Spleen (tissue), 11 donors: ENCODE results near the gene TIMM10. TPM values are rescaled to one million over a fixed set of nuclear protein-coding genes. Genes with fewer than 3 reads are reported as not detected.
A peak's percentile ranks its signal among the peaks of the same experiment; 100 is the strongest.

ENCODE experiments used
- DNase-seq: peaks from one replicate; pipeline ENCODE4 v3.0.0-alpha.2; 2020
- H3K27ac ChIP-seq, 8 donors: fragments of 200-600 bp; sonication (generic) in 7 of 8; 1 replicate in 4 of 8; 2 replicates in 4 of 8; pipeline versions ENCODE4 v1.5.0 to v1.8.0; 2016 to 2021; ENCODE audit warnings: inconsistent platforms in 4 of 8, mild to moderate bottlenecking in 4 of 8, moderate library complexity in 1 of 8
- H3K27me3 ChIP-seq, 7 donors: fragments of 200-600 bp; sonication (generic) in 6 of 7; replicated peaks in 1 of 7; 1 replicate in 4 of 7; 2 replicates in 3 of 7; pipeline versions ENCODE4 v1.5.0 to v1.8.0; 2016 to 2021; ENCODE audit warnings: inconsistent platforms in 3 of 7, mild to moderate bottlenecking in 1 of 7
- H3K36me3 ChIP-seq, 6 donors: fragments of 200-600 bp; sonication (generic) in 5 of 6; 1 replicate in 4 of 6; 2 replicates in 2 of 6; pipeline versions ENCODE4 v1.5.0 to v1.8.0; 2016 to 2021; ENCODE audit warnings: inconsistent platforms in 2 of 6
- H3K4me1 ChIP-seq, 6 donors: fragments of 200-600 bp; sonication (generic) in 5 of 6; 1 replicate in 3 of 6; 2 replicates in 3 of 6; pipeline versions ENCODE4 v1.5.0 to v1.8.0; 2016 to 2021; ENCODE audit warnings: inconsistent platforms in 3 of 6
- H3K4me3 ChIP-seq, 8 donors: fragments of 200-600 bp; sonication (generic) in 7 of 8; 1 replicate in 4 of 8; 2 replicates in 4 of 8; pipeline versions ENCODE4 v1.5.0 to v1.8.0; 2016 to 2021; ENCODE audit warnings: inconsistent platforms in 4 of 8, mild to moderate bottlenecking in 4 of 8, moderate library complexity in 2 of 8
- H3K9me3 ChIP-seq, 8 donors: fragments of 200-600 bp; sonication (generic) in 7 of 8; 1 replicate in 4 of 8; 2 replicates in 4 of 8; pipeline versions ENCODE4 v1.5.0 to v1.8.0; 2016 to 2021; ENCODE audit warnings: inconsistent platforms in 4 of 8
- POLR2A ChIP-seq, 3 donors: fragments of 450-650 bp; IDR thresholded peaks; one replicate each; pipeline ENCODE4 v1.5.1; 2017; ENCODE audit warnings: antibody characterized with exemption in 3 of 3, mild to moderate bottlenecking in 1 of 3
- POLR2AphosphoS5 ChIP-seq, 3 donors: sonication (generic); formaldehyde crosslinking; IDR thresholded peaks; one replicate each; pipeline ENCODE4 v1.5.1; 2017; ENCODE audit warnings: antibody characterized with exemption in 3 of 3
- WGBS, 5 donors: extraction: QIAGEN DNeasy Blood & Tissue Kit in 3 of 5; methylation state at CpG; one replicate each; pipeline versions ENCODE4 v1.1.5 to v1.1.7; 2013 to 2018; 5-methylcytosine and 5-hydroxymethylcytosine counted together
- intact Hi-C: fragments of 100-400 bp; cut with DNase I; formaldehyde crosslinking; loops from one replicate; pipeline ENCODE4 v1.15.0; 2023; ENCODE audit warnings: low total_unique reads
- polyA plus RNA-seq, 3 donors: library from polyadenylated mRNA; stranded (reverse); fragments of 200-250 nt; gene quantifications; one replicate each; pipeline ENCODE4 v1.2.1, GENCODE V29; 2013
- total RNA-seq, 7 donors: library from RNA; depleted of rRNA in 3 of 7; stranded (reverse); fragments of >200 nt in 3 of 7; fragmentation: NEBNext Ultra II Directional in 4 of 7; extraction: Animal tissue kit (Norgen Biotek cat#: 25700) in 4 of 7; gene quantifications; one replicate each; pipeline versions ENCODE4 v1.1.0 to v1.2.1, GENCODE V29; 2016 to 2021
- TF ChIP-seq, protein P1 (sequence below), 11 experiments: fragments of 200-600 bp in 7 of 11; fragments of 450-650 bp in 4 of 11; sonication (generic) in 4 of 11; IDR thresholded peaks in 8 of 11; conservative IDR thresholded peaks in 3 of 11; 1 replicate in 7 of 11; 2 replicates in 4 of 11; pipeline versions ENCODE4 v1.4.0 to v1.8.0; 2016 to 2021; ENCODE audit warnings: antibody characterized with exemption in 11 of 11, inconsistent platforms in 4 of 11, mild to moderate bottlenecking in 1 of 11
- donor health status: healthy with polysubstance abuse.
- donor health status: DM: no; HTN: no; CAD: no; lungs with moderate emphysema.
- donor health status: DM: no; HTN: no; CAD: no.
- donor health status: Bipolar disorder and iron deficiency.
- donor health status: healthy.
- donor health status: DM: no; HTN: no; CAD: no.
- donor health status: DM: yes; HTN: yes; CAD: no.

The TIMM10 gene
- total and polyA plus RNA-seq, 10 donors, result 28.1 to 58.7 (median 39.8) TPM

- H3K4me1 ChIP-seq, result peaks cover 0 to 24% (median 18%) of the 10 kb centered on the region in 6 donors
- intact Hi-C loops, result no loop called here
- WGBS, 5 donors, result 84 to 94% (median 89%) methylated on average over 6 of the region's 6 CpGs
- no peak overlapping the region for H3K4me3 ChIP-seq
- no peak overlapping the region for H3K27ac ChIP-seq
- no peaks in the 10 kb centered on the region for H3K27me3 ChIP-seq
- DNase-seq, result no peak
- TF ChIP-seq, protein P1, sequence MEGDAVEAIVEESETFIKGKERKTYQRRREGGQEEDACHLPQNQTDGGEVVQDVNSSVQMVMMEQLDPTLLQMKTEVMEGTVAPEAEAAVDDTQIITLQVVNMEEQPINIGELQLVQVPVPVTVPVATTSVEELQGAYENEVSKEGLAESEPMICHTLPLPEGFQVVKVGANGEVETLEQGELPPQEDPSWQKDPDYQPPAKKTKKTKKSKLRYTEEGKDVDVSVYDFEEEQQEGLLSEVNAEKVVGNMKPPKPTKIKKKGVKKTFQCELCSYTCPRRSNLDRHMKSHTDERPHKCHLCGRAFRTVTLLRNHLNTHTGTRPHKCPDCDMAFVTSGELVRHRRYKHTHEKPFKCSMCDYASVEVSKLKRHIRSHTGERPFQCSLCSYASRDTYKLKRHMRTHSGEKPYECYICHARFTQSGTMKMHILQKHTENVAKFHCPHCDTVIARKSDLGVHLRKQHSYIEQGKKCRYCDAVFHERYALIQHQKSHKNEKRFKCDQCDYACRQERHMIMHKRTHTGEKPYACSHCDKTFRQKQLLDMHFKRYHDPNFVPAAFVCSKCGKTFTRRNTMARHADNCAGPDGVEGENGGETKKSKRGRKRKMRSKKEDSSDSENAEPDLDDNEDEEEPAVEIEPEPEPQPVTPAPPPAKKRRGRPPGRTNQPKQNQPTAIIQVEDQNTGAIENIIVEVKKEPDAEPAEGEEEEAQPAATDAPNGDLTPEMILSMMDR (IDR thresholded peaks at IDR 0.05 in 8 of 11, conservative IDR thresholded peaks at IDR 0.05 in 3 of 11), result no peak
- TF ChIP-seq POLR2A (IDR thresholded peaks at IDR 0.05) (no peak), POLR2AphosphoS5 (IDR thresholded peaks at IDR 0.05) (no peak)
- no peaks in the 10 kb centered on the region for H3K9me3 ChIP-seq
- peaks cover 0 to 47% (median 9%) of the 10 kb centered on the region in 6 donors for H3K36me3 ChIP-seq
These were observed 14.0 kb upstream of the TIMM10 start for GRCh38 chr11:57544566-57544965.

- H3K9me3 ChIP-seq, result no peaks in the 10 kb centered on the region
- intact Hi-C loops, result no loop called here
- DNase-seq, result no peak
- no peaks in the 10 kb centered on the region for H3K27me3 ChIP-seq
- H3K4me3 ChIP-seq, result no peak overlapping the region
- H3K36me3 ChIP-seq, result peaks cover 0 to 40% (median under 1%) of the 10 kb centered on the region in 6 donors
- no peak overlapping the region for H3K27ac ChIP-seq
- WGBS, 5 donors, result 76 to 91% (median 81%) methylated on average over 6 of the region's 6 CpGs
- TF ChIP-seq POLR2AphosphoS5 (IDR thresholded peaks at IDR 0.05) (peak in 1 of 3 donors; percentile 57), POLR2A (IDR thresholded peaks at IDR 0.05) (no peak)
- peaks cover 0 to 22% (median 18%) of the 10 kb centered on the region in 6 donors for H3K4me1 ChIP-seq
These were observed 13.0 kb upstream of the TIMM10 start for GRCh38 chr11:57543593-57543992.

- intact Hi-C loops, result no loop called here
- H3K4me1 ChIP-seq, result peaks cover 0 to 12% (median 8%) of the 10 kb centered on the region in 6 donors
- WGBS, 5 donors, result 72 to 91% (median 77%) methylated on average over 4 of the region's 4 CpGs
These were observed 12.0 kb upstream of the TIMM10 start for GRCh38 chr11:57542582-57542981.

GRCh38 chr11:57541169-57541568, 10.6 kb upstream of the TIMM10 start:
- WGBS, 5 donors, result 78 to 91% (median 82%) methylated on average over 5 of the region's 5 CpGs
- intact Hi-C loops, result no loop called here
- H3K4me3 ChIP-seq, result no peak overlapping the region

More at GRCh38 chr11:57542582-57542981, 12.0 kb upstream of the TIMM10 start:
- no peak overlapping the region for H3K4me3 ChIP-seq
- DNase-seq, result no peak
- H3K36me3 ChIP-seq, result peaks cover 0 to 37% (median 0%) of the 10 kb centered on the region in 6 donors
- H3K27me3 ChIP-seq, result no peaks in the 10 kb centered on the region
- H3K27ac ChIP-seq, result no peak overlapping the region
- no peaks in the 10 kb centered on the region for H3K9me3 ChIP-seq
- TF ChIP-seq POLR2A (IDR thresholded peaks at IDR 0.05) (no peak), POLR2AphosphoS5 (IDR thresholded peaks at IDR 0.05) (no peak)
- TF ChIP-seq, protein P1 (IDR thresholded peaks at IDR 0.05 in 8 of 11, conservative IDR thresholded peaks at IDR 0.05 in 3 of 11), result no peak

More at GRCh38 chr11:57541169-57541568, 10.6 kb upstream of the TIMM10 start:
- Histone ChIP-seq H3K36me3 (peaks cover 0 to 24% (median 0%) of the 10 kb centered on the region in 6 donors), H3K27me3 (no peaks in the 10 kb centered on the region), H3K9me3 (no peaks in the 10 kb centered on the region), H3K4me1 (no peaks in the 10 kb centered on the region), H3K27ac (no peak overlapping the region)
- DNase-seq, result no peak
- TF ChIP-seq, protein P1 (IDR thresholded peaks at IDR 0.05 in 8 of 11, conservative IDR thresholded peaks at IDR 0.05 in 3 of 11), result no peak
- TF ChIP-seq POLR2AphosphoS5 (IDR thresholded peaks at IDR 0.05) (no peak), POLR2A (IDR thresholded peaks at IDR 0.05) (no peak)
